Upper lobe of right lung (tissue), 1 donor: ENCODE results near the gene GEMIN4. TPM values are rescaled to one million over a fixed set of nuclear protein-coding genes. Genes with fewer than 3 reads are reported as not detected.

Experiments
- ATAC-seq: fragments of 200-7000 bp; cut with Tn5 transposase; one replicate; pipeline ENCODE4 v1.9.1; 2020; ENCODE audit warnings: mild to moderate bottlenecking, moderate library complexity
- DNase-seq: peaks from one replicate; pipeline ENCODE4 v3.0.0-alpha.2; 2020
- H3K27ac ChIP-seq: fragments of 200-600 bp; one replicate; pipeline ENCODE4 v1.8.0; 2022
- H3K27me3 ChIP-seq: fragments of 200-600 bp; one replicate; pipeline ENCODE4 v1.8.0; 2022; ENCODE audit warnings: mild to moderate bottlenecking
- H3K36me3 ChIP-seq: fragments of 200-600 bp; one replicate; pipeline ENCODE4 v1.8.0; 2022
- H3K4me1 ChIP-seq: fragments of 200-600 bp; one replicate; pipeline ENCODE4 v1.8.0; 2022
- H3K4me3 ChIP-seq: fragments of 200-600 bp; one replicate; pipeline ENCODE4 v1.8.0; 2022; ENCODE audit warnings: mild to moderate bottlenecking
- H3K9me3 ChIP-seq: fragments of 200-600 bp; one replicate; pipeline ENCODE4 v1.8.0; 2022
- CTCF ChIP-seq: fragments of 200-600 bp; IDR thresholded peaks from one replicate; pipeline ENCODE4 v1.8.0; 2022; ENCODE audit warnings: antibody characterized with exemption
- intact Hi-C: fragments of 100-400 bp; cut with DNase I; formaldehyde crosslinking; loops from one replicate; pipeline ENCODE4 v1.11.0; 2022
- total RNA-seq: library from RNA; stranded (reverse); fragmentation: NEBNext Ultra II Directional; extraction: Animal tissue kit (Norgen Biotek cat#: 25700); gene quantifications from one replicate; pipeline ENCODE4 v1.2.1, GENCODE V29; 2021
- donor health status: DM: no; HTN: yes; CAD: no; lungs with severe emphysema.

GEMIN4 gene
- total RNA-seq, 1 donor from 2014 or later, result 23.0 TPM

- no peak for DNase-seq
- peaks cover 59% of the 10 kb centered on the region for H3K36me3 ChIP-seq
- H3K4me3 ChIP-seq, result no peak overlapping the region
Measured at GRCh38 chr17:742147-742793, 9.8 kb downstream of the GEMIN4 start.

GRCh38 chr17:740240-741017 lies 11.6 kb downstream of the GEMIN4 start:
- H3K9me3 ChIP-seq, result no peaks in the 10 kb centered on the region
- ATAC-seq (peak; percentile 81), DNase-seq (no peak)
- H3K4me3 ChIP-seq, result no peak overlapping the region
- H3K4me1 ChIP-seq, result no peaks in the 10 kb centered on the region
- H3K27ac ChIP-seq, result no peak overlapping the region
- intact Hi-C loops, result no loop called here
- no peaks in the 10 kb centered on the region for H3K27me3 ChIP-seq
- H3K36me3 ChIP-seq, result peaks cover 43% of the 10 kb centered on the region
- TF ChIP-seq CTCF, result no peak

More at GRCh38 chr17:742147-742793, 9.8 kb downstream of the GEMIN4 start:
- no peak for TF ChIP-seq CTCF
- H3K27ac ChIP-seq, result no peak overlapping the region
- no peaks in the 10 kb centered on the region for H3K9me3 ChIP-seq
- ATAC-seq, result no peak
- no peaks in the 10 kb centered on the region for H3K4me1 ChIP-seq
- H3K27me3 ChIP-seq, result no peaks in the 10 kb centered on the region
- intact Hi-C loops, result no loop called here

- Histone ChIP-seq H3K4me1 (no peaks in the 10 kb centered on the region), H3K36me3 (peaks cover 18% of the 10 kb centered on the region), H3K9me3 (no peaks in the 10 kb centered on the region), H3K4me3 (no peak overlapping the region), H3K27ac (no peak overlapping the region), H3K27me3 (no peaks in the 10 kb centered on the region)
- TF ChIP-seq CTCF, result no peak
- intact Hi-C loops, result no loop called here
- ATAC-seq (no peak), DNase-seq (no peak)
Measured at GRCh38 chr17:737561-738113, 14.4 kb downstream of the GEMIN4 start.

- Histone ChIP-seq H3K4me1 (peaks cover 5% of the 10 kb centered on the region), H3K36me3 (no peaks in the 10 kb centered on the region), H3K9me3 (no peaks in the 10 kb centered on the region), H3K27ac (no peak overlapping the region), H3K4me3 (peak overlapping the region; percentile 82), H3K27me3 (no peaks in the 10 kb centered on the region)
- no peak for DNase-seq
- intact Hi-C loops, result no loop called here
- TF ChIP-seq CTCF, result no peak
- ATAC-seq, result no peak
Measured at GRCh38 chr17:733743-734142, 18.3 kb downstream of the GEMIN4 start.

- Histone ChIP-seq H3K27ac (peak overlapping the region; percentile 56), H3K27me3 (no peaks in the 10 kb centered on the region), H3K4me1 (peaks cover 5% of the 10 kb centered on the region), H3K9me3 (no peaks in the 10 kb centered on the region), H3K36me3 (no peaks in the 10 kb centered on the region), H3K4me3 (peak overlapping the region; percentile 82)
- no peak for TF ChIP-seq CTCF
- intact Hi-C loops, result no loop called here
- ATAC-seq (peak; percentile 68), DNase-seq (peak; percentile 77)
Measured at GRCh38 chr17:732902-733720, 19.0 kb downstream of the GEMIN4 start.
